ENCODE measurements around the gene MAP7D3.
A peak's percentile ranks its signal among the peaks of the same experiment; 100 is the strongest.
"Not testable (repeated sequence)": the region's sequence is repeated elsewhere in the genome, so short reads cannot be mapped to it uniquely, and the experiment has no call there.

Gene MAP7D3

GRCh38 chrX:136251041-136251991, at the start of gene MAP7D3:
Gene MAP7D3 (minus strand): TSS chrX:136251400. CDS start chrX:136251358, 42 bp downstream.
- peak within 1 kb of the TSS; percentile 78 for H3K4me3 ChIP-seq (ENCODE audit: low read depth, low read length)
- no peak for TF ChIP-seq CTCF (IDR thresholded peaks at IDR 0.05; ENCODE audit: insufficient read depth, low read depth, low read length, missing control alignments)
- peak; percentile 70 for DNase-seq (ENCODE audit: low read depth)

- not testable (repeated sequence) for H3K4me3 ChIP-seq (ENCODE audit: low read depth, low read length)
Observed at GRCh38 chrX:136300721-136301120, 49.5 kb upstream of the MAP7D3 start, which contains the start of gene ADGRG4. Gene ADGRG4 (plus strand): TSS chrX:136300963. CDS start chrX:136308778, 7,815 bp downstream.

GRCh38 chrX:136295380-136295779, 44.2 kb upstream of the MAP7D3 start:
- no peak overlapping the region for H3K4me3 ChIP-seq (ENCODE audit: low read depth, low read length)
- no peak for TF ChIP-seq CTCF (IDR thresholded peaks at IDR 0.05; ENCODE audit: insufficient read depth, low read depth, low read length, missing control alignments)
- no peak for DNase-seq (ENCODE audit: low read depth)

More at GRCh38 chrX:136300721-136301120, 49.5 kb upstream of the MAP7D3 start, which contains the start of gene ADGRG4:
- DNase-seq (ENCODE audit: low read depth), result not testable (repeated sequence)

GRCh38 chrX:136292656-136293055, 41.5 kb upstream of the MAP7D3 start:
- DNase-seq (ENCODE audit: low read depth), result no peak
- TF ChIP-seq CTCF (IDR thresholded peaks at IDR 0.05; ENCODE audit: insufficient read depth, low read depth, low read length, missing control alignments), result no peak
- no peak overlapping the region for H3K4me3 ChIP-seq (ENCODE audit: low read depth, low read length)

GRCh38 chrX:136291824-136292223, 40.6 kb upstream of the MAP7D3 start:
- no peak for TF ChIP-seq CTCF (IDR thresholded peaks at IDR 0.05; ENCODE audit: insufficient read depth, low read depth, low read length, missing control alignments)
- no peak overlapping the region for H3K4me3 ChIP-seq (ENCODE audit: low read depth, low read length)
- no peak for DNase-seq (ENCODE audit: low read depth)

- DNase-seq (ENCODE audit: low read depth); H3K4me3 ChIP-seq (ENCODE audit: low read depth, low read length): not testable (repeated sequence)
Observed at GRCh38 chrX:136286375-136286774, 35.2 kb upstream of the MAP7D3 start.

GRCh38 chrX:136275553-136275952, 24.4 kb upstream of the MAP7D3 start:
- H3K4me3 ChIP-seq (ENCODE audit: low read depth, low read length), result no peak overlapping the region
- no peak for TF ChIP-seq CTCF (IDR thresholded peaks at IDR 0.05; ENCODE audit: insufficient read depth, low read depth, low read length, missing control alignments)
- no peak for DNase-seq (ENCODE audit: low read depth)

- no peak overlapping the region for H3K4me3 ChIP-seq (ENCODE audit: low read depth, low read length)
- no peak for TF ChIP-seq CTCF (IDR thresholded peaks at IDR 0.05; ENCODE audit: insufficient read depth, low read depth, low read length, missing control alignments)
- DNase-seq (ENCODE audit: low read depth), result no peak
Observed at GRCh38 chrX:136273986-136274385, 22.8 kb upstream of the MAP7D3 start.

Data from GM12865 (cell line).